GM21447 (cell line): ENCODE data around the gene LRRC25.
"Not testable (repeated sequence)": the region's sequence is repeated elsewhere in the genome, so short reads cannot be mapped to it uniquely, and the experiment has no call there.

Experiments used
- ATAC-seq: cut with Tn5 transposase; IDR thresholded peaks from one replicate; pipeline ENCODE4 v1.9.1; 2021; ENCODE audit not compliant: unreplicated experiment

LRRC25 gene

GRCh38 chr19:18405754-18406153 is 8.3 kb upstream of the LRRC25 start:
- ATAC-seq, result not testable (repeated sequence)

- ATAC-seq, result not testable (repeated sequence)
Observed at GRCh38 chr19:18402455-18403248, 5.2 kb upstream of the LRRC25 start.

- no peak for ATAC-seq
Observed at GRCh38 chr19:18401580-18402112, 4.2 kb upstream of the LRRC25 start.

GRCh38 chr19:18399008-18399407 is 1.6 kb upstream of the LRRC25 start:
- ATAC-seq, result no peak

- ATAC-seq, result no peak
Observed at GRCh38 chr19:18396471-18397241, 766 bp downstream of the LRRC25 start.

- no peak for ATAC-seq
Observed at GRCh38 chr19:18393836-18394235, 3.6 kb downstream of the LRRC25 start.

- ATAC-seq, result no peak
Observed at GRCh38 chr19:18392926-18393325, 4.5 kb downstream of the LRRC25 start.

GRCh38 chr19:18392417-18392816 is 5.0 kb downstream of the LRRC25 start:
- no peak for ATAC-seq

- ATAC-seq, result no peak
Observed at GRCh38 chr19:18391509-18392075, 5.8 kb downstream of the LRRC25 start.

- no peak for ATAC-seq
Observed at GRCh38 chr19:18390065-18390907, 7.1 kb downstream of the LRRC25 start.

GRCh38 chr19:18389726-18390064 is 7.7 kb downstream of the LRRC25 start:
- no peak for ATAC-seq

- no peak for ATAC-seq
Observed at GRCh38 chr19:18388960-18389725, 8.3 kb downstream of the LRRC25 start.

GRCh38 chr19:18388100-18388959 is 9.1 kb downstream of the LRRC25 start:
- ATAC-seq, result peak; percentile 57

- ATAC-seq, result no peak
Observed at GRCh38 chr19:18386543-18387271, 10.7 kb downstream of the LRRC25 start.

- ATAC-seq, result no peak
Observed at GRCh38 chr19:18385675-18386542, 11.5 kb downstream of the LRRC25 start, which contains the start of gene GDF15. Gene GDF15, plus strand, starts transcription at chr19:18386158. Its CDS starts 32 bp downstream, at chr19:18386190.

- ATAC-seq, result no peak
Observed at GRCh38 chr19:18385359-18385674, 12.1 kb downstream of the LRRC25 start.

GRCh38 chr19:18384775-18385174 is 12.6 kb downstream of the LRRC25 start:
- ATAC-seq, result no peak

GRCh38 chr19:18383622-18384021 is 13.8 kb downstream of the LRRC25 start:
- not testable (repeated sequence) for ATAC-seq
